ENCODE results near the gene LRRC74B. TPM values are rescaled to one million over a fixed set of nuclear protein-coding genes. Genes with fewer than 3 reads are reported as not detected.

LRRC74B gene
- polyA plus RNA-seq, 2 of the 4 experiments (the other 2 are of a cell fraction): 0.08 to 0.10 TPM

GRCh38 chr22:21028277-21029251, 17.2 kb upstream of the LRRC74B start (continued):
- TF ChIP-seq MAZ (IDR thresholded peaks at IDR 0.05; ENCODE audit: borderline replicate concordance, low read depth, low read length) (no peak), ZC3H11A (IDR thresholded peaks at IDR 0.05) (no peak), EP300 (IDR thresholded peaks at IDR 0.05) (no peak), GATA3 (IDR thresholded peaks at IDR 0.05; ENCODE audit: borderline replicate concordance) (no peak)

GRCh38 chr22:21029486-21030025, 16.2 kb upstream of the LRRC74B start:
- no peak overlapping the region for H3K27ac ChIP-seq
- POLR2A ChIA-PET: no interaction called here
- no peaks in the 10 kb centered on the region for H3K4me1 ChIP-seq
- no peak overlapping the region for H3K4me2 ChIP-seq
- no peak for FAIRE-seq
- CTCF ChIA-PET: interaction anchor here (0.9 to 2.4 kb wide), 2 partner anchors 8 to 27 kb away, joined by 3 to 6 read pairs; partner anchors contain the start of gene THAP7
- no peak for ATAC-seq
- no peak for DNase-seq (ENCODE audit: low read depth in 1 of 2, low spot score in 1 of 2)
- 66% methylated on average over 7 of the region's 12 CpGs for WGBS (ENCODE audit: missing lambda C conversion rate)
- H3K9me3 ChIP-seq: no peaks in the 10 kb centered on the region
- TF ChIP-seq SREBF2 (IDR thresholded peaks at IDR 0.05) (no peak), EP300 (IDR thresholded peaks at IDR 0.05) (no peak), HEYL (CRISPR knock-in tag; IDR thresholded peaks at IDR 0.05) (no peak), HOXA7 (CRISPR knock-in tag; IDR thresholded peaks at IDR 0.05) (no peak), RNF2 (IDR thresholded peaks at IDR 0.05; ENCODE audit: borderline replicate concordance, low read depth) (no peak), HOXB5 (CRISPR knock-in tag; IDR thresholded peaks at IDR 0.05) (no peak), HOXB13 (CRISPR knock-in tag; IDR thresholded peaks at IDR 0.05; ENCODE audit: low read depth) (no peak), ATOH8 (CRISPR knock-in tag; IDR thresholded peaks at IDR 0.05; ENCODE audit: low read depth) (no peak), CBX2 (IDR thresholded peaks at IDR 0.05; ENCODE audit: borderline replicate concordance, low read depth) (no peak), NFE2L2 (conservative IDR thresholded peaks at IDR 0.05; ENCODE audit: low read length) (no peak)
- no peak overlapping the region for H3K4me3 ChIP-seq

- DNase-seq (ENCODE audit: low read depth in 1 of 2, low spot score in 1 of 2): no peak
- Histone ChIP-seq H3K4me1 (no peaks in the 10 kb centered on the region), H3K9me3 (no peaks in the 10 kb centered on the region), H3K4me3 (no peak overlapping the region), H3K4me2 (no peak overlapping the region), H3K27ac (no peak overlapping the region)
- FAIRE-seq: no peak
- ChIA-PET POLR2A (no interaction called here), CTCF (interaction anchor here (2.4 kb wide), 1 partner anchor 8 kb away, joined by 6 read pairs; no protein-coding TSS in a partner anchor)
- ATAC-seq: no peak
- TF ChIP-seq RAD21 (conservative IDR thresholded peaks at IDR 0.05 in 1 of 2, IDR thresholded peaks at IDR 0.05 in 1 of 2) (no peak), MAFK (IDR thresholded peaks at IDR 0.05; ENCODE audit: partially characterized antibody) (no peak), CHD4 (IDR thresholded peaks at IDR 0.05; ENCODE audit: borderline replicate concordance) (no peak), MAX (IDR thresholded peaks at IDR 0.05) (no peak), NFE2L2 (conservative IDR thresholded peaks at IDR 0.05; ENCODE audit: low read length) (no peak), RFX5 (IDR thresholded peaks at IDR 0.05) (no peak), HES2 (IDR thresholded peaks at IDR 0.05) (no peak), EHMT2 (IDR thresholded peaks at IDR 0.05; ENCODE audit: low read depth) (no peak), HOXB5 (CRISPR knock-in tag; IDR thresholded peaks at IDR 0.05) (no peak), HDAC2 (IDR thresholded peaks at IDR 0.05) (no peak), POLR2AphosphoS2 (conservative IDR thresholded peaks at IDR 0.05; ENCODE audit: low read length) (no peak), ZSCAN20 (CRISPR knock-in tag; IDR thresholded peaks at IDR 0.05) (no peak), HEYL (CRISPR knock-in tag; IDR thresholded peaks at IDR 0.05) (no peak), MAZ (IDR thresholded peaks at IDR 0.05; ENCODE audit: borderline replicate concordance, low read depth, low read length) (no peak), RCOR1 (IDR thresholded peaks at IDR 0.05; ENCODE audit: low read depth, low read length) (no peak), FOSB (CRISPR knock-in tag; IDR thresholded peaks at IDR 0.05) (no peak), POLR2A (IDR thresholded peaks at IDR 0.05; ENCODE audit: low read length) (no peak), BCL3 (IDR thresholded peaks at IDR 0.05) (no peak)
- 47% methylated on average over 13 of the region's 15 CpGs for WGBS (ENCODE audit: missing lambda C conversion rate)
Observed at GRCh38 chr22:21030032-21030431, 15.7 kb upstream of the LRRC74B start.
